D341Med (cell line): Measurements from ENCODE around the gene GALNT10.
A peak's percentile ranks its signal among the peaks of the same experiment; 100 is the strongest.

Experiments
- DNase-seq: peaks from one replicate; pipeline ENCODE4 v3.0.0; 2012; ENCODE audit warnings: low spot score

Gene GALNT10

GRCh38 chr5:154267516-154267915 is 77.0 kb downstream of the GALNT10 start:
- no peak for DNase-seq

- no peak for DNase-seq
These were observed 77.5 kb downstream of the GALNT10 start for GRCh38 chr5:154268073-154268472.

DNA sequence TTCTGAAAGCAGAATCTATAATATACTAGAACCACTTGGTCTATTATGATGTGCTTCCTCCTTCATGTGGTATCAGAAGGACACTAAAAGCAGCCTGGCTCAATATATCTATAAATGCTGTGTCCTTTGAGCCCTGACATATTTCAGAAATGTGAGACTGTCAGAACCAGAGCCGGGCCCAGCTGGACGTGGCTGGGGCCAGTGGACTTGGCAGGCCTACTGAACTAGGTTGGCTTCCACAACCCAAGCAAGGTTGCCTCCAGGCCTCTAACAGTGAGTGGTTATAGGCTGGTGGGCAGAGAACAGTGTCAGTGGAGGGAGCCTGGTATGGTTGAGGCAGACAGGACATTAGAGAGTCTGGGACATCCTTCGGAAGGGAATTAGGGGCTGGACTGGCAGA is 78.9 kb downstream of the GALNT10 start:
- DNase-seq: no peak

DNA sequence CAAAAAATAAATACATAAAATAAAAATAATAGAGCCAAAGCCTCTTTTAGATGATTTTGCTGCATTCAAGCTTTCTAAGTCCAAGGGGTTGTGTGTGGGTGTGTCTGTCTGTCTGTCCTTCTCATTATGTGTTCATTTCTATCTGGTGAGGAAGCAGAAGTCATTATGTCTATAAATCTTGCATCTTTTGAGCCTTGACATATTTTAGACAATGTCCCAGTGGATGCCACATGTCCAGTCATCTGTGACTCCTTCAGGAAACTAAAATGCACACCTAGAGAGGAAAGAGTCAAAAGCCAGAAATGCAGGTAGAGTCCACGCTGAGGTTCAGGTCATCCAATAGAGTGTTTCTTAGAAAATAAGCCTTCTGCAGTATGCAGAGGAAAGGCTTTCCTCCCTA is 80.9 kb downstream of the GALNT10 start:
- DNase-seq: no peak

DNA sequence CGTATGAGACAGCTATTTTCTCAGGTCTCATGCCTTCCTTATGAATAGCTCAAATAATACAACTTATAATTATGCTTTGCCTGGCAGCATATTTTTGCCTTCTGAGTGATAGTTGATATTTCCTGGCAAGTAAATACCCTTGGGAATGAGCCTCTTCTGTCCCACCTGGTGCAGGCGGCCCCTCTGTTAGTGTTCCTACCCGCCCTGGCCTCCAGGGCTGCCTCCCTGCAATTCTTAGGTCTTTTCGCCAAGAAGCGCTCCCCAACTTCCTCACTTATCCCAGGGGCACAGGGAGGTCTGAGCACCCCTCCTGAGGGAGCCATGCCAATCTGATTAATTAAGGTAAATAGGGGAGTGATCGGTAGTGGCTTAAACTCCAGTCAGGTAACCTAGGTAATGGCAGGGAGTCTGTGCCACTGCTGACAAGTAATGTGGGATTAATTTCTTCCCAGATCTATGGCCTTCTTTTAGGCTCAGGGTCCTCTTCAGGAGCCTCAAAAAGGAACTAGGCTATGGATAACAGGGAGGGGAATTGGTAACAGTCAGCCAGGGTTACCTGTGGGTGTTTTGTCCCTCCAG is 81.5 kb downstream of the GALNT10 start:
- DNase-seq: no peak

GRCh38 chr5:154273028-154273617 is 82.6 kb downstream of the GALNT10 start:
- no peak for DNase-seq

DNA sequence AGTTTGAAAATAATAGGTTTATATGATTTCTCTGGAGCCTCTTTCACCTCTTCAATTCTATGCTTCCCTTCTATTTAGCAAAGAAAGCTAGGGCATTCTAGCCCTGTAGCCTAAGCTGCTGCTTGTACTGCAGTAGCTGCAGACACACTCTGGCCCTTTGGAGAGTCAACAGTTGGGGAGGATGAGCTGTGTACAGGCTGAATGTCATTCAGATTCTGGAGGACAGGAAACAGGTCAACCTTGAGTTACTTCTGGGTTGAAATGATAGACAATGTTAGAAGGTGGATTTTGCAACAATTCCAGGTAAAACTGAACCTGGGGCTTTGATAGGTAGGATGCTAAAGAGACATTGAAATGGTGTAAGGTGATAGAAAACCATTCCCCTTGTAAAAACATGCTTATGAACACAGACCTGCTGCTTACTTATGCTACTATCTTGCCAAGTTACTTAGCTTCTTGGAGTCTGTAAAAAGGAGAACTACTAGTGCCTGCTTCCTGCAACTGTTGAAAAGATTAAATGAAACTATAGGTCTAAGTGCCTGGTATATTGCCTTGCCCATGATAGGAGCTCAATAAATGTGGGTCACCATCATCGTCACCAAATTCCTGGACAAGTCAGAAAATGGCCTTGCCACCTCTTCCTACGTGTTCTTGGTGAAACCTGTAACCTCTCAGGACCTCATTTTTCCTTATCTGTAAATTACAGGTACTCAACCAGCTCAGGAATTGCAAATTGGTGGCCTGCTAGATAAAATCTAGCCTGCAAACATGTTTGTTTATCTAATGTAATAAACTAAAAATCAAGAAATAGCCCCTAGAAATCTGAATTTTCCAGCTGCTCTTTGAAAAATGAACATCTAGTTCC is 83.7 kb downstream of the GALNT10 start:
- no peak for DNase-seq

DNA sequence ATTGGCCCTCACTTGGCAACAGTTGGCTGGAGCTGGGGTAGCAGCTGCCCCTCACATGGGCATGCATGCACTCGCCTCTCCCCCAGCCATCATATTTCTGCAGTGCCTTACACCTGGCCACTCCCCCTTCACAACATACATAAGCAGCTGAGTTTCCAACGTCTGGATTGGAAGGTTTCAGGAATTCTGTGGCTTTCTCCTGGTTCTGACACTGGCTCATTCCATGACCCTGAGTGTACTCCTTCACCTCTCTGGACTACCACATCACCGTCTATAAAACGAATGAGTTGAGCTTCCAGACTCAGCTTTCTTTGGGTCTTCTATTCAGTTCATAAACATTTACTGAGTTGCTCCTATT is 84.3 kb downstream of the GALNT10 start:
- no peak for DNase-seq

DNA sequence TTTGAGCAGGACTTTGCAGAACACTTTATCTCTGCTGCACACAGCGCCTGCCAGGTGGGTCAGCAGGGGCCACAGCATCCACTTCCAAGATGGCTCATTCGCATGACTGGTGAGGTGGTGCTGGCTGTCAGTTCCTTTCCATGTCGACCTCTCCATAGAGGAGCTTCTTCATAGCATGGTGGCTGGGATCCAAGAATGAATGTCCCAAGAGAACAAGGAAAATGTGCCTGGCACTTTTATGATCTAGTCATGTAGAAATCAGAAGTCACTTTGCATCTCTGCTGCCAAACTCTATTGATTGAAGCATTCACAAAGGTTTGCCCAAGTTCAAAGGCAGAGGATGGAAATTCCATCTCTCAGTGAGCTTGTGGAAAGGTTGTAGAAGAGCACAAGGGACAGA is 85.0 kb downstream of the GALNT10 start:
- no peak for DNase-seq

DNA sequence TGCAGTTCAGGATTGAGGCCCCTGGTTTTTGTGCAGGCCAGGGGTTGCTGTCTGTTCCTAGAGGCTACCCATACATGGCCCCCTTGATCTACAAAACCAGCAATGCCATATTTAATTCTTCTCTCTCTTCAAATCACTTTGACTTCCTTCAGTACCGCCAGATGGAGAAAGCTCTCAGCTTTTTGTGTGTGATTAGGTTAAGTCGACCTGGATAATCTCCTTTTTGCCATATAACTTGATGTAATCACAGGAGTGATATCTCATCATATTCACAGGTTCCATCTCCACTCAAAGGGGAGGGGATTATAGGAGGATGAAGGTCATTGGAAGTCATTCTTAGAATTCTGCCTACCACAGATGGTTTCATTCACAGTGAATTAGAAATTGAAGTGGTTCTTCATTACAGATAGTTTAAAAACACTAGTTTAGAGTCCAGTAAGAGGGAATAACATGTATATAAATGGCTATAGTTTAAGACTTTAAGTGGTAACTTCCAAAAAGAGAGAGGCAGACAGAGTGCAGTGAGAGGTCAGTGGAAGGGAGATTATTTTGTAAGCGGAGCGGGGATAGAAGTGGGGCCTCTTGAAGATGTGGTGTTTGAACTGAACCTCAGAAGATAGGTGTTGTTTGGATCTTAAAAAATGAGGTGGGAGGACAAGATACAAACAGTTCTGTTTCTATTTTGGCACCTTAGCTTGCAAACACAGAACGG is 85.9 kb downstream of the GALNT10 start:
- peak; percentile 42 for DNase-seq

GRCh38 chr5:154276973-154277331 is 86.4 kb downstream of the GALNT10 start:
- no peak for DNase-seq

- no peak for DNase-seq
These were observed 87.0 kb downstream of the GALNT10 start for GRCh38 chr5:154277499-154277898.

GRCh38 chr5:154278186-154278585 is 87.7 kb downstream of the GALNT10 start:
- no peak for DNase-seq

DNA sequence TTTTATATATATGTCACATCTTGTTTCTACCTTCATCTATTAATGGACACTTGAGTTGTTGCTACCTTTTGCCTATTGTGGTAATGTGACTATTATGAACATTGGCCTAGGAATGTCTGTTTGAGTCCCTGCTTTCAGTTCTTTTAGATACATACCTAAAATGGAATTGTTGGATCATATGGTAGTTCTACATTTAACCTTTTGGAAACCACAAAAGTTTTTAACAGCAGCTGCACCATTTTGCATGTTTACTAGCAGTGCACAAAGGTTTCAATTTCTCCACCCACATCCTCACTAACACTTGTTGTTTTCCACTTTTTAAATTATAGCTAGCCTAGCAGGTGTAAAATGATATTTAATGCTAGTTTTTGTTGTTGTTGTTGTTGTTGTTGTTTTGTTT is 88.4 kb downstream of the GALNT10 start:
- no peak for DNase-seq

DNA sequence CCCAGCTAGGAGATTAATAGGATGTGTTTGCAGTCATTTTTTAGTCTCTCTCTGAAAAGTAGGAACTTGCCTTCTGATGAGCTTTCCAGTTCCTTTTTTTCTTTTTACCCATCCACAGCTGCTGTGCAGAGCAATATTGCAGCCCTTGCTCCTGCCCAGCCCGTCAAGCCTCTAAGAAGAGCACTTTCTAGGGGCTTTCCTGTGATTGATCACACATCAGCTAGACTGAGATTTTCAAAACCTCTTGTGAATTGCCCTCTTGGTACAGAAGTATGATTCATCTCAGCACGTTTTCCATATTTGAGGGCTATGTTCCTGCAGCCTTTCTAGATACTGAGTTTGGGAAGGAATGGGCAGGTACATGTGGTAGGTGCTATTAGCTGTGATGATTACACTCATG is 93.9 kb downstream of the GALNT10 start:
- no peak for DNase-seq

GRCh38 chr5:154285661-154286408 is 95.3 kb downstream of the GALNT10 start:
- no peak for DNase-seq

DNA sequence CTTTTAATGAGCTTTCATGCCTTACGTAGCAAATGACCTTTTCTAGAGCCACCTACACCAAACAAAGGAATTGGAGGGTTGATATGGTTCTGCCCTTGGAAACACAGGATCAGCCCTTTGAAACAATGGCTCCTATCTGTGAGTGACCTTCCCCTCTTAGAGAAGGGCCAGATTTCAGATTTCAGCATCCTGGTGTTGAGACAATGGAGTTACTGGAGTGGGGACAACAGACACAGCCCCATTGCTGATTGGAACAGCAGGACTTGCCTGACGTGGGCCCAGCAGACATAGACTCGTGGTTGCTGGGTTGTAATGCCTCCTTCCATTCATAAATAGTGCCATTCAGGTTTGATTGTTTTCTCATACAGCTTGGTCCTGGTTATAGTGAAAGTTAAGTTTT is 96.0 kb downstream of the GALNT10 start:
- no peak for DNase-seq

- no peak for DNase-seq
These were observed 96.6 kb downstream of the GALNT10 start for GRCh38 chr5:154287136-154287535.

DNA sequence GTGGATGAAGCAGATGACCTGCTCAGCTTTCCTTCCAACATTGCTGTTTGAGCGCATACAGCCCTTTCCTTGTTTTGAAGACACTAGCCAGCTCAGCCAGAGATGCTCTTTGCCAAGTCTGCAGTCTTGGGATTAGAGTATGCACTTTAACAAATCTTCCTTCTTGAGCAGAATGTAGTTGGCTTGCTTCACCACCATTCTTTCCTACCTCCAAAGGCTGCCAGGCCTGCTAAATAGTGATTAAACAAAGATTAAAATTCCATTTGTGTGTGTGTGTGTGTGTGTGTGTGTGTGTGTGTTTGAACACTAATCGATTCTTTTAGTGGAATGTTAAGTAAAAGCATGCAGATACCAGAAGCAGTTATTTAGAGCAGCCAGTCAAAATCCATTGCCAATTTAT is 97.6 kb downstream of the GALNT10 start:
- no peak for DNase-seq

DNA sequence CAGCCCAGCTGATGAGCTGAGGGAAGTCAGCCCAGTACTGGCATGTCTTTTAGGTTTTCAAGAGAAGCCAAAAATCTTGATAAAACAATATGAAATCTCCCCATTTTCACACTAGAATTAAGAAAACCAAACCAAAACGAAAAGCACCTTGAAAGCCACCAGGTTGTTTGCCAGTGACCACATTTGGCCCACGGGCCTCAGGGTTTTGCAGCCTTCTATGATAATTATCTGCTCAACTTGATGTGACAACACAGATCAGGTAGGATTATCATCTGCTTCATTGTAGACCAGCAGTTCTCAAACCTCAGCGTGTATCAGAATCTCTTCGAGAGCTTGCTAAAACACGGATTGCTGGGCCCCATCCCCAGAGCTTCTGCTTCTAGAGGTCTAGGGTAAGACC is 101.4 kb downstream of the GALNT10 start:
- no peak for DNase-seq

- DNase-seq: no peak
These were observed 102.7 kb downstream of the GALNT10 start for GRCh38 chr5:154293219-154293618.

- DNase-seq: no peak
These were observed 105.0 kb downstream of the GALNT10 start for GRCh38 chr5:154295551-154295950.
